Measurements from ENCODE around the gene PHIP.
"Not testable (repeated sequence)": the region's sequence is repeated elsewhere in the genome, so short reads cannot be mapped to it uniquely, and the experiment has no call there.

PHIP gene

DNA sequence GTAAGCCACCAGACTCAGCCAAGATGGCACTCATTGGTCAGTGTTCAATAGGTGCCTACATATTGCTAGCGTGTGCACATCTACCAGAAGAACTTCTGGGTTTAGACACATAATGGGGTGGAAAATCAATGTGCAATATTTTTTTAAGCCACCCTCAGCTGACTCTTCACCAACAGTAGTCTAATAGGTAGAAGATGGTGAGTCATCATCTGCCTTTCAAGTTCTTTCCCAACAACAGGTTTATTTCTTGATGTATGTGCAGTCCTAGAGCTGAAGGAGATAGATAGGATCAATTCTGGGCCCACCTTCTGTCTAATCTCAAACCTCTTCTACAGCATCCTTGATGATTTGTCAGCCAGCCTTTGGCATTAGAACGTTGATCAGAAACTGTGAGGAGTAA lies 169.4 kb downstream of the PHIP start:
- TF ChIP-seq CTCF (IDR thresholded peaks at IDR 0.05; ENCODE audit: control insufficient read depth, insufficient read depth, low read depth, low read length, missing control alignments), result no peak
- H3K4me3 ChIP-seq (ENCODE audit: control insufficient read depth, low read depth, low read length), result no peak overlapping the region
- no peak for DNase-seq (ENCODE audit: low read depth)

- TF ChIP-seq CTCF (IDR thresholded peaks at IDR 0.05; ENCODE audit: control insufficient read depth, insufficient read depth, low read depth, low read length, missing control alignments), result no peak
- DNase-seq (ENCODE audit: low read depth), result no peak
- no peak overlapping the region for H3K4me3 ChIP-seq (ENCODE audit: control insufficient read depth, low read depth, low read length)
Measured at GRCh38 chr6:78896227-78896626, 181.8 kb downstream of the PHIP start.

DNA sequence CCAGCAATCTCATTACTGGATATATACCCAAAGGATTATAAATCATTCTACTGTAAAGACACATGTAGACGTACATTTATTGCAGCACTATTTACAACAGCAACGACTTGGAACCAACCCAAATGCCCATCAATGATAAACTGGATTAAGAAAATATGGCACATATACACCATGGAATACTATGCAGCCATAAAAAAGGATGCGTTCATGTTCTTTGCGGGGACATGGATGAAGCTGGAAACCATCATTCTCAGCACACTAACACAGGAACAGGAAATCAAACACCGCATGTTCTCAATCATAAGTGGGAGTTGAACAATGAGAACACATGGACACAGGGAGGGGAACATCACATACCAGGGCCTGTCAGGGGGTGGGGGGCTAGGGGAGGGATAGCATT lies 188.2 kb downstream of the PHIP start:
- H3K4me3 ChIP-seq (ENCODE audit: control insufficient read depth, low read depth, low read length); DNase-seq (ENCODE audit: low read depth): not testable (repeated sequence)

Measured in AG09309 (cell line).